HEK293 (cell line): ENCODE measurements around the gene COX17.

Experiments
- ZBTB20 ChIP-seq: fragments of 450-650 bp; formaldehyde crosslinking; IDR thresholded peaks from 2 replicates; pipeline ENCODE4 v1.5.1; 2016; ENCODE audit warnings: missing biosample characterization, missing genetic modification characterization
- TF ChIP-seq, protein P1 (sequence below): fragments of 450-650 bp; formaldehyde crosslinking; IDR thresholded peaks from 2 replicates; pipeline ENCODE4 v1.5.1; 2016; ENCODE audit warnings: missing biosample characterization, missing genetic modification characterization

DNA sequence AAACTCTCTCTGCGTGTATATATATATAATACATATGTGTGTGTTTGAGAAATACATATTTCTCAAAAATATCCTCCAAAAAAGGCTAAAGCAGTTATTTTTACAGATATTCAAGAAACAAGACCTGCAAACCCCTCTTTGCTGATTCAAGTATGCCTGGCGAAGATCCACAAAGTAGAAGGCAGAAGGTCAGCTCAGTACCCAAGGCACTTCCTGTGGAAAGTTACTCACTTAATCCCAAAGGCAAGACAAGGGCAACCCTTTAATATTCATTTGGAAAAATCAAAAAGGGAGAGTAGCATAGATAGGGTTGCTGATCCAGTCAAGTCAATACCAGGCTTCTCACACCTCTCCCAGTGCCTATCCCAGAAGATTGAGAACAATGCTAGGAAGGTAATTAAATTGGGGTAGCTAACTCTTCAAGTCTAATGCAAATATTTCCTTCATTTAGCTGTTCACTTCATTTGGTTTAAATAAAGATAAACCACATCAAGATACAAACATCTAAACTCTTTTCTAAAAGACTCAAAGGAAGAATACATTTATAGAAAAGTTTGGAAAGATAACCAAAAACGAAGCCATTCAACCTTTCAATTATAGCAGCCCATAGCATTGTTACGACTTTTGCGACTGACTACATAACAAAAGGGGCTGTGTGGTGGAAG lies 7.2 kb downstream of the COX17 start:
- TF ChIP-seq, protein P1, sequence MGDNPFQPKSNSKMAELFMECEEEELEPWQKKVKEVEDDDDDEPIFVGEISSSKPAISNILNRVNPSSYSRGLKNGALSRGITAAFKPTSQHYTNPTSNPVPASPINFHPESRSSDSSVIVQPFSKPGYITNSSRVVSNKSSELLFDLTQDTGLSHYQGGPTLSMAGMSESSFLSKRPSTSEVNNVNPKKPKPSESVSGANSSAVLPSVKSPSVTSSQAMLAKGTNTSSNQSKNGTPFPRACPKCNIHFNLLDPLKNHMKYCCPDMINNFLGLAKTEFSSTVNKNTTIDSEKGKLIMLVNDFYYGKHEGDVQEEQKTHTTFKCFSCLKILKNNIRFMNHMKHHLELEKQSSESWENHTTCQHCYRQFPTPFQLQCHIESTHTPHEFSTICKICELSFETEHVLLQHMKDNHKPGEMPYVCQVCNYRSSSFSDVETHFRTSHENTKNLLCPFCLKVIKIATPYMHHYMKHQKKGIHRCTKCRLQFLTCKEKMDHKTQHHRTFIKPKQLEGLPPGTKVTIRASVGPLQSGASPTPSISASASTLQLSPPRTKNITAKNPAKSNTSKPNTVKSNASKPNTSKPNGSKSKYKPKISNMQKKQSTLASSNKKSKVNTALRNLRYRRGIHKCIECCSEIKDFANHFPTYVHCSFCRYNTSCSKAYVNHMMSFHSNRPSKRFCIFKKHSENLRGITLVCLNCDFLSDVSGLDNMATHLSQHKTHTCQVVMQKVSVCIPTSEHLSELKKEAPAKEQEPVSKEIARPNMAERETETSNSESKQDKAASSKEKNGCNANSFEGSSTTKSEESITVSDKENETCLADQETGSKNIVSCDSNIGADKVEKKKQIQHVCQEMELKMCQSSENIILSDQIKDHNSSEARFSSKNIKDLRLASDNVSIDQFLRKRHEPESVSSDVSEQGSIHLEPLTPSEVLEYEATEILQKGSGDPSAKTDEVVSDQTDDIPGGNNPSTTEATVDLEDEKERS (tag by site-specific recombination) = no peak
- TF ChIP-seq ZBTB20 (tag by site-specific recombination) = no peak
